ENCODE measurements around the gene RSBN1.

DNA sequence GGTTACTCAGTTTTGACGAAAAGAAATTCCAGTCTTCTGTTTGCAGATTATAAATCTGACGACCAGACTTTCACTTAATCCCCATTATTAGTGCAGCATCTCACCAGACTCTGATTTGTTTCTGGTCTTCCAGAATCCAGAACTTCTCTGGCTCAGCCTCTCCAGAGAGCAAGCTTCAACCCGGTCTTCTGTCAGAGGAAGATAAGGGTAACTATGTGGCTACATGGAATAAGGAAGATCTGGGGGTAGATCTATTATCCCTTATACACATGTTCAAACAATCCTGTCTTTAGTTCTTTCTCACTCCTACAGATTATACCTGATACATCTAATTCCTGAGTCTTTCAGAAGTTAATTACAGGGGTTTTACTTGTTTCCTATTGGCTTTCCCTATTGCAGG lies 62.9 kb downstream of the RSBN1 start:
- TF ChIP-seq, protein P1, sequence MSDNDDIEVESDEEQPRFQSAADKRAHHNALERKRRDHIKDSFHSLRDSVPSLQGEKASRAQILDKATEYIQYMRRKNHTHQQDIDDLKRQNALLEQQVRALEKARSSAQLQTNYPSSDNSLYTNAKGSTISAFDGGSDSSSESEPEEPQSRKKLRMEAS (CRISPR knock-in tag; IDR thresholded peaks at IDR 0.05): no peak
- TF ChIP-seq, protein P2, sequence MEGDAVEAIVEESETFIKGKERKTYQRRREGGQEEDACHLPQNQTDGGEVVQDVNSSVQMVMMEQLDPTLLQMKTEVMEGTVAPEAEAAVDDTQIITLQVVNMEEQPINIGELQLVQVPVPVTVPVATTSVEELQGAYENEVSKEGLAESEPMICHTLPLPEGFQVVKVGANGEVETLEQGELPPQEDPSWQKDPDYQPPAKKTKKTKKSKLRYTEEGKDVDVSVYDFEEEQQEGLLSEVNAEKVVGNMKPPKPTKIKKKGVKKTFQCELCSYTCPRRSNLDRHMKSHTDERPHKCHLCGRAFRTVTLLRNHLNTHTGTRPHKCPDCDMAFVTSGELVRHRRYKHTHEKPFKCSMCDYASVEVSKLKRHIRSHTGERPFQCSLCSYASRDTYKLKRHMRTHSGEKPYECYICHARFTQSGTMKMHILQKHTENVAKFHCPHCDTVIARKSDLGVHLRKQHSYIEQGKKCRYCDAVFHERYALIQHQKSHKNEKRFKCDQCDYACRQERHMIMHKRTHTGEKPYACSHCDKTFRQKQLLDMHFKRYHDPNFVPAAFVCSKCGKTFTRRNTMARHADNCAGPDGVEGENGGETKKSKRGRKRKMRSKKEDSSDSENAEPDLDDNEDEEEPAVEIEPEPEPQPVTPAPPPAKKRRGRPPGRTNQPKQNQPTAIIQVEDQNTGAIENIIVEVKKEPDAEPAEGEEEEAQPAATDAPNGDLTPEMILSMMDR (IDR thresholded peaks at IDR 0.05): no peak
- TF ChIP-seq, protein P3, sequence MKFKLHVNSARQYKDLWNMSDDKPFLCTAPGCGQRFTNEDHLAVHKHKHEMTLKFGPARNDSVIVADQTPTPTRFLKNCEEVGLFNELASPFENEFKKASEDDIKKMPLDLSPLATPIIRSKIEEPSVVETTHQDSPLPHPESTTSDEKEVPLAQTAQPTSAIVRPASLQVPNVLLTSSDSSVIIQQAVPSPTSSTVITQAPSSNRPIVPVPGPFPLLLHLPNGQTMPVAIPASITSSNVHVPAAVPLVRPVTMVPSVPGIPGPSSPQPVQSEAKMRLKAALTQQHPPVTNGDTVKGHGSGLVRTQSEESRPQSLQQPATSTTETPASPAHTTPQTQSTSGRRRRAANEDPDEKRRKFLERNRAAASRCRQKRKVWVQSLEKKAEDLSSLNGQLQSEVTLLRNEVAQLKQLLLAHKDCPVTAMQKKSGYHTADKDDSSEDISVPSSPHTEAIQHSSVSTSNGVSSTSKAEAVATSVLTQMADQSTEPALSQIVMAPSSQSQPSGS (CRISPR knock-in tag; IDR thresholded peaks at IDR 0.05; ENCODE audit: borderline replicate concordance, low read depth): no peak
- TF ChIP-seq SP1 (CRISPR knock-in tag; conservative IDR thresholded peaks at IDR 0.05) (no peak), MYBL2 (CRISPR knock-in tag; IDR thresholded peaks at IDR 0.05) (no peak), SMAD3 (CRISPR knock-in tag; IDR thresholded peaks at IDR 0.05; ENCODE audit: borderline replicate concordance) (no peak), FOXK1 (CRISPR knock-in tag; IDR thresholded peaks at IDR 0.05) (no peak), TCF7 (CRISPR knock-in tag; IDR thresholded peaks at IDR 0.05; ENCODE audit: low read depth) (no peak), CREM (CRISPR knock-in tag; IDR thresholded peaks at IDR 0.05) (no peak)
- TF ChIP-seq, protein P4, sequence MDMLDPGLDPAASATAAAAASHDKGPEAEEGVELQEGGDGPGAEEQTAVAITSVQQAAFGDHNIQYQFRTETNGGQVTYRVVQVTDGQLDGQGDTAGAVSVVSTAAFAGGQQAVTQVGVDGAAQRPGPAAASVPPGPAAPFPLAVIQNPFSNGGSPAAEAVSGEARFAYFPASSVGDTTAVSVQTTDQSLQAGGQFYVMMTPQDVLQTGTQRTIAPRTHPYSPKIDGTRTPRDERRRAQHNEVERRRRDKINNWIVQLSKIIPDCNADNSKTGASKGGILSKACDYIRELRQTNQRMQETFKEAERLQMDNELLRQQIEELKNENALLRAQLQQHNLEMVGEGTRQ (CRISPR knock-in tag; IDR thresholded peaks at IDR 0.05): no peak
- TF ChIP-seq, protein P5, sequence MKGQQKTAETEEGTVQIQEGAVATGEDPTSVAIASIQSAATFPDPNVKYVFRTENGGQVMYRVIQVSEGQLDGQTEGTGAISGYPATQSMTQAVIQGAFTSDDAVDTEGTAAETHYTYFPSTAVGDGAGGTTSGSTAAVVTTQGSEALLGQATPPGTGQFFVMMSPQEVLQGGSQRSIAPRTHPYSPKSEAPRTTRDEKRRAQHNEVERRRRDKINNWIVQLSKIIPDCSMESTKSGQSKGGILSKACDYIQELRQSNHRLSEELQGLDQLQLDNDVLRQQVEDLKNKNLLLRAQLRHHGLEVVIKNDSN (CRISPR knock-in tag; IDR thresholded peaks at IDR 0.05): no peak
- TF ChIP-seq, protein P6, sequence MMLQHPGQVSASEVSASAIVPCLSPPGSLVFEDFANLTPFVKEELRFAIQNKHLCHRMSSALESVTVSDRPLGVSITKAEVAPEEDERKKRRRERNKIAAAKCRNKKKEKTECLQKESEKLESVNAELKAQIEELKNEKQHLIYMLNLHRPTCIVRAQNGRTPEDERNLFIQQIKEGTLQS (CRISPR knock-in tag; conservative IDR thresholded peaks at IDR 0.05): no peak
